ENCODE measurements around the gene ONECUT3. TPM values are rescaled to one million over a fixed set of nuclear protein-coding genes. Genes with fewer than 3 reads are reported as not detected.

The ONECUT3 gene
- total RNA-seq, 1 experiment from 2014 or later = 0.04 TPM

GRCh38 chr19:1827566-1828278 is 74.4 kb downstream of the ONECUT3 start:
- CTCF ChIA-PET = interaction anchor here (0.6 to 4.9 kb wide), 17 partner anchors 9 to 481 kb away, joined by 3 to 216 read pairs (median 22); partner anchors contain the start of gene UQCR11
- H3K4me1 Mint-ChIP-seq = peaks cover 6% of the 10 kb centered on the region; the same call in 1 of the 2 replicates
- no peak for TF ChIP-seq IRF1 (CRISPR knock-in tag; IDR thresholded peaks at IDR 0.05)
- no peak for TF ChIP-seq NFE2L1 (CRISPR knock-in tag; IDR thresholded peaks at IDR 0.05)
- TF ChIP-seq ARID4B (CRISPR knock-in tag; IDR thresholded peaks at IDR 0.05; ENCODE audit: borderline replicate concordance) = no peak
- TF ChIP-seq MYBL2 (CRISPR knock-in tag; IDR thresholded peaks at IDR 0.05) = no peak
- TF ChIP-seq PRDM15 (CRISPR knock-in tag; IDR thresholded peaks at IDR 0.05) = no peak
- no peak for TF ChIP-seq RELA (CRISPR knock-in tag; IDR thresholded peaks at IDR 0.05; ENCODE audit: borderline replicate concordance)
- no peak for TF ChIP-seq ZNF138 (CRISPR knock-in tag; conservative IDR thresholded peaks at IDR 0.05)
- no peak for TF ChIP-seq SMAD4 (CRISPR knock-in tag; IDR thresholded peaks at IDR 0.05)
- TF ChIP-seq AR (CRISPR knock-in tag; IDR thresholded peaks at IDR 0.05) = no peak
- TF ChIP-seq ATF6 (CRISPR knock-in tag; IDR thresholded peaks at IDR 0.05) = no peak
- no peak for TF ChIP-seq NR1H2 (CRISPR knock-in tag; IDR thresholded peaks at IDR 0.05)
- no peak for TF ChIP-seq GRHL2 (CRISPR knock-in tag; IDR thresholded peaks at IDR 0.05; ENCODE audit: insufficient replicate concordance, severe bottlenecking)
- no peak for TF ChIP-seq ZSCAN18 (CRISPR knock-in tag; IDR thresholded peaks at IDR 0.05)
- TF ChIP-seq E2F4 (CRISPR knock-in tag; IDR thresholded peaks at IDR 0.05; ENCODE audit: borderline replicate concordance, low read depth) = no peak
- TF ChIP-seq CTCF (IDR thresholded peaks at IDR 0.05) = no peak
- TF ChIP-seq JAZF1 (CRISPR knock-in tag; IDR thresholded peaks at IDR 0.05) = no peak
- TF ChIP-seq MAX (CRISPR knock-in tag; IDR thresholded peaks at IDR 0.05) = no peak

More at GRCh38 chr19:1827566-1828278, 74.4 kb downstream of the ONECUT3 start:
- H3K4me3 Mint-ChIP-seq = no peak overlapping the region
- no peak overlapping the region for H3K27ac Mint-ChIP-seq
- H3K27me3 Mint-ChIP-seq (ENCODE audit: low read depth) = no peaks in the 10 kb centered on the region
- no peaks in the 10 kb centered on the region for H3K9me3 Mint-ChIP-seq
- POLR2A ChIA-PET = interaction anchor here (1.0 to 1.8 kb wide), 2 partner anchors 10 to 261 kb away, joined by 3 to 5 read pairs; no protein-coding TSS in a partner anchor
- peaks cover 8% of the 10 kb centered on the region for H3K36me3 Mint-ChIP-seq
- DNase-seq (ENCODE audit: low spot score) (no peak), ATAC-seq (no peak)

Measured in WTC11 (cell line).